Rectal smooth muscle tissue (tissue), 1 donor: ENCODE data around the gene GPR153.

ENCODE experiments used
- H3K27ac ChIP-seq: one replicate; pipeline ENCODE4 v1.7.0; 2013; ENCODE audit warnings: low read depth, low read length, inconsistent platforms
- H3K27me3 ChIP-seq: one replicate; pipeline ENCODE4 v1.7.0; 2013; ENCODE audit warnings: low read length; ENCODE audit not compliant: control insufficient read depth, insufficient read depth
- H3K36me3 ChIP-seq: one replicate; pipeline ENCODE4 v1.7.0; 2013; ENCODE audit warnings: low read length; ENCODE audit not compliant: control insufficient read depth, insufficient read depth
- H3K4me1 ChIP-seq: one replicate; pipeline ENCODE4 v1.7.0; 2013; ENCODE audit warnings: low read length; ENCODE audit not compliant: control insufficient read depth, insufficient read depth
- H3K4me3 ChIP-seq: one replicate; pipeline ENCODE4 v1.7.0; 2013; ENCODE audit warnings: low read length
- H3K9ac ChIP-seq: one replicate; pipeline ENCODE4 v1.7.0; 2013; ENCODE audit warnings: low read length

GPR153 gene

GRCh38 chr1:6241107-6241886 lies 19.6 kb downstream of the GPR153 start:
- no peak overlapping the region for H3K4me3 ChIP-seq
- H3K36me3 ChIP-seq, result no peaks in the 10 kb centered on the region
- H3K27me3 ChIP-seq, result peaks cover 41% of the 10 kb centered on the region
- H3K4me1 ChIP-seq, result no peaks in the 10 kb centered on the region
- no peak overlapping the region for H3K9ac ChIP-seq
- H3K27ac ChIP-seq, result no peak overlapping the region

- Histone ChIP-seq H3K4me3 (no peak overlapping the region), H3K27ac (no peak overlapping the region), H3K9ac (no peak overlapping the region), H3K36me3 (no peaks in the 10 kb centered on the region), H3K4me1 (peaks cover 1% of the 10 kb centered on the region), H3K27me3 (peaks cover 33% of the 10 kb centered on the region)
Observed at GRCh38 chr1:6239950-6240768, 20.7 kb downstream of the GPR153 start.

GRCh38 chr1:6239213-6239752 lies 21.6 kb downstream of the GPR153 start:
- Histone ChIP-seq H3K27me3 (peaks cover 28% of the 10 kb centered on the region), H3K4me3 (no peak overlapping the region), H3K9ac (no peak overlapping the region), H3K4me1 (peaks cover 10% of the 10 kb centered on the region), H3K36me3 (no peaks in the 10 kb centered on the region), H3K27ac (no peak overlapping the region)

GRCh38 chr1:6237093-6237492 lies 23.8 kb downstream of the GPR153 start:
- Histone ChIP-seq H3K27me3 (peaks cover 14% of the 10 kb centered on the region), H3K9ac (no peak overlapping the region), H3K36me3 (no peaks in the 10 kb centered on the region), H3K4me3 (no peak overlapping the region), H3K27ac (no peak overlapping the region), H3K4me1 (peaks cover 10% of the 10 kb centered on the region)

- Histone ChIP-seq H3K4me3 (peak overlapping the region; percentile 84), H3K9ac (no peak overlapping the region), H3K36me3 (peaks cover 8% of the 10 kb centered on the region), H3K27ac (no peak overlapping the region), H3K27me3 (peaks cover 4% of the 10 kb centered on the region), H3K4me1 (peaks cover 10% of the 10 kb centered on the region)
Observed at GRCh38 chr1:6235296-6235677, 25.6 kb downstream of the GPR153 start.

GRCh38 chr1:6234502-6235295 lies 26.2 kb downstream of the GPR153 start:
- H3K9ac ChIP-seq, result no peak overlapping the region
- H3K4me1 ChIP-seq, result peaks cover 10% of the 10 kb centered on the region
- peak overlapping the region; percentile 84 for H3K4me3 ChIP-seq
- H3K36me3 ChIP-seq, result peaks cover 10% of the 10 kb centered on the region
- H3K27me3 ChIP-seq, result peaks cover 4% of the 10 kb centered on the region
- no peak overlapping the region for H3K27ac ChIP-seq

- Histone ChIP-seq H3K27ac (no peak overlapping the region), H3K36me3 (peaks cover 10% of the 10 kb centered on the region), H3K4me3 (no peak overlapping the region), H3K9ac (no peak overlapping the region), H3K4me1 (peaks cover 10% of the 10 kb centered on the region), H3K27me3 (no peaks in the 10 kb centered on the region)
Observed at GRCh38 chr1:6233376-6233775, 27.5 kb downstream of the GPR153 start.

- H3K27me3 ChIP-seq, result no peaks in the 10 kb centered on the region
- H3K36me3 ChIP-seq, result peaks cover 8% of the 10 kb centered on the region
- H3K4me3 ChIP-seq, result no peak overlapping the region
- H3K27ac ChIP-seq, result no peak overlapping the region
- H3K4me1 ChIP-seq, result no peaks in the 10 kb centered on the region
- H3K9ac ChIP-seq, result no peak overlapping the region
Observed at GRCh38 chr1:6225651-6226050, 35.2 kb downstream of the GPR153 start.

GRCh38 chr1:6224718-6225117 lies 36.2 kb downstream of the GPR153 start:
- no peaks in the 10 kb centered on the region for H3K4me1 ChIP-seq
- peaks cover 6% of the 10 kb centered on the region for H3K36me3 ChIP-seq
- H3K27ac ChIP-seq, result no peak overlapping the region

GRCh38 chr1:6223617-6224016 lies 37.3 kb downstream of the GPR153 start:
- Histone ChIP-seq H3K27ac (no peak overlapping the region), H3K27me3 (no peaks in the 10 kb centered on the region), H3K9ac (no peak overlapping the region), H3K36me3 (peaks cover 6% of the 10 kb centered on the region), H3K4me3 (no peak overlapping the region), H3K4me1 (no peaks in the 10 kb centered on the region)

More at GRCh38 chr1:6224718-6225117, 36.2 kb downstream of the GPR153 start:
- no peak overlapping the region for H3K9ac ChIP-seq
- no peak overlapping the region for H3K4me3 ChIP-seq
- H3K27me3 ChIP-seq, result no peaks in the 10 kb centered on the region

GRCh38 chr1:6222636-6223035 lies 38.3 kb downstream of the GPR153 start:
- Histone ChIP-seq H3K9ac (no peak overlapping the region), H3K27ac (no peak overlapping the region), H3K4me1 (no peaks in the 10 kb centered on the region), H3K36me3 (peaks cover 6% of the 10 kb centered on the region), H3K4me3 (no peak overlapping the region), H3K27me3 (no peaks in the 10 kb centered on the region)

GRCh38 chr1:6221210-6221784 lies 39.6 kb downstream of the GPR153 start:
- no peak overlapping the region for H3K9ac ChIP-seq
- H3K36me3 ChIP-seq, result peaks cover 6% of the 10 kb centered on the region
- no peaks in the 10 kb centered on the region for H3K27me3 ChIP-seq
- H3K4me1 ChIP-seq, result no peaks in the 10 kb centered on the region
- H3K27ac ChIP-seq, result no peak overlapping the region
- no peak overlapping the region for H3K4me3 ChIP-seq
